Measurements from ENCODE around the gene AREL1.

The AREL1 gene

GRCh38 chr14:74637178-74637550 lies 75.7 kb downstream of the AREL1 start:
- no peak for DNase-seq (ENCODE audit: low spot score)
- FAIRE-seq, result no peak

- no peak for DNase-seq (ENCODE audit: low spot score)
- no peak for FAIRE-seq
Observed at GRCh38 chr14:74636424-74637177, 76.3 kb downstream of the AREL1 start.

- DNase-seq (ENCODE audit: low spot score) (no peak), FAIRE-seq (no peak)
Observed at GRCh38 chr14:74635847-74636246, 77.0 kb downstream of the AREL1 start.

GRCh38 chr14:74634964-74635363 lies 77.9 kb downstream of the AREL1 start:
- no peak for DNase-seq (ENCODE audit: low spot score)
- no peak for FAIRE-seq

- DNase-seq (ENCODE audit: low spot score) (no peak), FAIRE-seq (no peak)
Observed at GRCh38 chr14:74634481-74634880, 78.4 kb downstream of the AREL1 start.

GRCh38 chr14:74630881-74631690 lies 81.8 kb downstream of the AREL1 start:
- no peak for DNase-seq (ENCODE audit: low spot score)
- FAIRE-seq, result no peak

GRCh38 chr14:74628418-74628817 lies 84.5 kb downstream of the AREL1 start:
- FAIRE-seq (no peak), DNase-seq (ENCODE audit: low spot score) (no peak)

GRCh38 chr14:74627076-74627475 lies 85.8 kb downstream of the AREL1 start:
- FAIRE-seq (no peak), DNase-seq (ENCODE audit: low spot score) (no peak)

GRCh38 chr14:74622257-74622656 lies 90.6 kb downstream of the AREL1 start:
- FAIRE-seq (no peak), DNase-seq (ENCODE audit: low spot score) (no peak)

- no peak for FAIRE-seq
Observed at GRCh38 chr14:74621556-74621955, 91.3 kb downstream of the AREL1 start.

GRCh38 chr14:74620923-74621322 lies 92.0 kb downstream of the AREL1 start:
- DNase-seq (ENCODE audit: low spot score) (no peak), FAIRE-seq (no peak)

More at GRCh38 chr14:74621556-74621955, 91.3 kb downstream of the AREL1 start:
- DNase-seq (ENCODE audit: low spot score), result no peak

GRCh38 chr14:74620497-74620921 lies 92.4 kb downstream of the AREL1 start:
- DNase-seq (ENCODE audit: low spot score), result peak; percentile 99
- FAIRE-seq, result peak; percentile 90

GRCh38 chr14:74619672-74620131 lies 93.2 kb downstream of the AREL1 start:
- DNase-seq (ENCODE audit: low spot score) (peak; percentile 99), FAIRE-seq (peak; percentile 79)

- DNase-seq (ENCODE audit: low spot score), result peak; percentile 82
- FAIRE-seq, result no peak
Observed at GRCh38 chr14:74618078-74618952, 94.6 kb downstream of the AREL1 start.

GRCh38 chr14:74616996-74617700 lies 95.7 kb downstream of the AREL1 start:
- no peak for FAIRE-seq
- peak; percentile 21 for DNase-seq (ENCODE audit: low spot score)

GRCh38 chr14:74616507-74616906 lies 96.4 kb downstream of the AREL1 start:
- DNase-seq (ENCODE audit: low spot score) (peak; percentile 79), FAIRE-seq (peak; percentile 66)

- FAIRE-seq, result no peak
- DNase-seq (ENCODE audit: low spot score), result no peak
Observed at GRCh38 chr14:74615735-74616134, 97.1 kb downstream of the AREL1 start.

- peak; percentile 8 for DNase-seq (ENCODE audit: low spot score)
- no peak for FAIRE-seq
Observed at GRCh38 chr14:74614508-74615495, 98.1 kb downstream of the AREL1 start.

- FAIRE-seq (no peak), DNase-seq (ENCODE audit: low spot score) (no peak)
Observed at GRCh38 chr14:74613211-74613914, 99.5 kb downstream of the AREL1 start.
